Melanocyte of skin (primary cell): ENCODE data around the gene ANAPC7. TPM values are rescaled to one million over a fixed set of nuclear protein-coding genes. Genes with fewer than 3 reads are reported as not detected.

ENCODE experiments used
- small RNA-seq, 2 donors: library from RNA; depleted of rRNA; stranded (forward); fragments of <200 nt; gene quantifications; one replicate each; pipeline ENCODE3, GENCODE V24; 2012
- total RNA-seq, 2 donors: library from RNA; depleted of rRNA; stranded (reverse); fragments of >200 nt; gene quantifications; 2 replicates each; pipeline ENCODE4 v1.2.3, GENCODE V29; 2012

ANAPC7 gene
- 10 to 100 TPM; 35.4 to 51.0 TPM for total RNA-seq

GRCh38 chr12:110403146-110403975 is at the start of gene ANAPC7:
TSS of gene ANAPC7 (minus strand) at chr12:110403708. CDS start at chr12:110403627, 81 bp downstream.

GRCh38 chr12:110449799-110450497 is 46.4 kb upstream of the ANAPC7 start, which contains the start of gene ARPC3:
TSS of gene ARPC3 (minus strand) at chr12:110450337. CDS start at chr12:110450260, 77 bp downstream.

Small RNA genes lying within 50 kb of the gene (small RNA-seq; reads per million reads assigned to genes)
- 0 to 0.35 reads per million in 2 donors for gene RN7SL769P

Other genes with a start within 250 kb of the ANAPC7 start
- 100 to 1,000 TPM; 110 to 189 TPM for gene ATP2A2, start 122.5 kb downstream of the ANAPC7 start, total RNA-seq
- 100 to 1,000 TPM; 222 to 230 TPM for gene ARPC3, start 46.6 kb upstream of the ANAPC7 start, total RNA-seq
- 10 to 100 TPM; 13.1 to 27.0 TPM for gene GPN3, start 64.5 kb upstream of the ANAPC7 start, total RNA-seq
- 10 to 100 TPM in 1 of 2 donors, 1 to 10 TPM in 1; 8.3 to 10.7 TPM for gene FAM216A, start 65.1 kb upstream of the ANAPC7 start, total RNA-seq
- 10 to 100 TPM; 54.4 to 86.6 TPM for gene VPS29, start 98.4 kb upstream of the ANAPC7 start, total RNA-seq
- under 1 TPM; 0.34 to 1.00 TPM for gene RAD9B, start 98.6 kb upstream of the ANAPC7 start, total RNA-seq
- 10 to 100 TPM in 1 of 2 donors, 1 to 10 TPM in 1; 8.9 to 13.0 TPM for gene PPTC7, start 179.6 kb upstream of the ANAPC7 start, total RNA-seq
- 10 to 100 TPM; 20.6 to 55.1 TPM for gene TCTN1, start 210.4 kb upstream of the ANAPC7 start, total RNA-seq